Raji (cell line): Measurements from ENCODE around the gene CFL2.

Experiments used
- POLR2A ChIP-seq: IDR thresholded peaks from 2 replicates; pipeline ENCODE4 v1.6.1; 2011; ENCODE audit warnings: low read depth, low read length, control low read depth; ENCODE audit not compliant: insufficient read depth

Gene CFL2

GRCh38 chr14:34714320-34715126, at the start of gene CFL2:
Gene CFL2, minus strand, starts transcription at chr14:34714593. Its CDS starts 53 bp downstream, at chr14:34714540.
- TF ChIP-seq POLR2A = peak; percentile 68

- TF ChIP-seq POLR2A = no peak
These were observed 40.8 kb upstream of the CFL2 start for GRCh38 chr14:34755215-34755614.

GRCh38 chr14:34754687-34755086, 40.3 kb upstream of the CFL2 start:
- no peak for TF ChIP-seq POLR2A

GRCh38 chr14:34750670-34751069, 36.3 kb upstream of the CFL2 start:
- no peak for TF ChIP-seq POLR2A

- TF ChIP-seq POLR2A = no peak
These were observed 35.8 kb upstream of the CFL2 start for GRCh38 chr14:34750233-34750632.

- TF ChIP-seq POLR2A = no peak
These were observed 35.0 kb upstream of the CFL2 start for GRCh38 chr14:34749408-34749807.

GRCh38 chr14:34742270-34743115, 28.1 kb upstream of the CFL2 start:
- TF ChIP-seq POLR2A = no peak

- TF ChIP-seq POLR2A = no peak
These were observed 27.4 kb upstream of the CFL2 start for GRCh38 chr14:34741840-34742239.

GRCh38 chr14:34733245-34733644, 18.9 kb upstream of the CFL2 start:
- no peak for TF ChIP-seq POLR2A

- TF ChIP-seq POLR2A = no peak
These were observed 18.4 kb upstream of the CFL2 start for GRCh38 chr14:34732802-34733201.

GRCh38 chr14:34723867-34724266, 9.5 kb upstream of the CFL2 start:
- no peak for TF ChIP-seq POLR2A

- no peak for TF ChIP-seq POLR2A
These were observed 8.5 kb upstream of the CFL2 start for GRCh38 chr14:34722723-34723545.

- TF ChIP-seq POLR2A = no peak
These were observed 6.7 kb upstream of the CFL2 start for GRCh38 chr14:34721129-34721528.

GRCh38 chr14:34718750-34719304, 4.4 kb upstream of the CFL2 start:
- TF ChIP-seq POLR2A = no peak
